Naive B cell (primary cell): ENCODE results near the gene PTPN22. TPM values are rescaled to one million over a fixed set of nuclear protein-coding genes. Genes with fewer than 3 reads are reported as not detected.

Experiments
- ATAC-seq, 2 donors: fragments of 150-1000 bp; cut with Tn5 transposase; 2 replicates each; pipeline ENCODE4 v1.10.0; 2021; ENCODE audit warnings: low read depth in 2 of 2, mild to moderate bottlenecking in 2 of 2, moderate library complexity in 2 of 2
- DNase-seq: peaks from one replicate; pipeline ENCODE4 v3.0.0; 2022
- H3K27ac Mint-ChIP-seq, 6 donors: one replicate each; pipeline ENCODE4 v1.8.0; 2020 to 2022; ENCODE audit warnings: mild to moderate bottlenecking in 6 of 6, mixed read lengths in 6 of 6, moderate library complexity in 5 of 6, inconsistent platforms in 2 of 6
- H3K27me3 Mint-ChIP-seq, 3 donors: one replicate each; pipeline ENCODE4 v1.8.0; 2021 to 2022; ENCODE audit warnings: mixed read lengths in 3 of 3, mild to moderate bottlenecking in 1 of 3
- H3K36me3 Mint-ChIP-seq, 2 donors: one replicate each; pipeline ENCODE4 v1.8.0; 2020 to 2022; ENCODE audit warnings: mixed read lengths in 2 of 2, inconsistent platforms in 1 of 2, mild to moderate bottlenecking in 1 of 2
- H3K4me1 Mint-ChIP-seq, 3 donors: one replicate each; pipeline ENCODE4 v1.8.0; 2020 to 2022; ENCODE audit warnings: mixed read lengths in 3 of 3, inconsistent platforms in 1 of 3, mild to moderate bottlenecking in 1 of 3, moderate library complexity in 1 of 3
- H3K4me3 Mint-ChIP-seq, 8 donors: one replicate each; pipeline ENCODE4 v1.8.0; 2020 to 2022; ENCODE audit warnings: mild to moderate bottlenecking in 8 of 8, mixed read lengths in 8 of 8, moderate library complexity in 8 of 8, inconsistent platforms in 2 of 8
- H3K9me3 Mint-ChIP-seq, 7 donors: one replicate each; pipeline ENCODE4 v1.8.0; 2020 to 2022; ENCODE audit warnings: mixed read lengths in 7 of 7, mild to moderate bottlenecking in 5 of 7, inconsistent platforms in 2 of 7, moderate library complexity in 1 of 7
- polyA plus RNA-seq, 6 donors: library from polyadenylated mRNA; unstranded; fragments of 300-500 nt; fragmentation: Illumina TruSeq; gene quantifications; one replicate each; pipeline ENCODE4 v1.2.3, GENCODE V29; 2021; ENCODE audit warnings: low read depth in 6 of 6

PTPN22 gene
- polyA plus RNA-seq, 6 donors from 2014 or later, result 27.3 to 56.2 (median 41.0) TPM

GRCh38 chr1:113793878-113794834 is 77.4 kb downstream of the PTPN22 start:
- Mint-ChIP-seq H3K4me3 (no peak overlapping the region), H3K36me3 (peaks cover 9 to 19% of the 10 kb centered on the region in 2 donors), H3K9me3 (no peaks in the 10 kb centered on the region), H3K27me3 (no peaks in the 10 kb centered on the region), H3K27ac (peak overlapping the region in 2 of 6 donors; percentile 44), H3K4me1 (peaks cover 19 to 52% (median 27%) of the 10 kb centered on the region in 3 donors)
- DNase-seq (no peak), ATAC-seq (no peak)

GRCh38 chr1:113792986-113793385 is 78.5 kb downstream of the PTPN22 start:
- peaks cover 14 to 49% (median 21%) of the 10 kb centered on the region in 3 donors for H3K4me1 Mint-ChIP-seq
- H3K4me3 Mint-ChIP-seq, result no peak overlapping the region
- no peak overlapping the region for H3K27ac Mint-ChIP-seq
- H3K9me3 Mint-ChIP-seq, result no peaks in the 10 kb centered on the region
- H3K27me3 Mint-ChIP-seq, result no peaks in the 10 kb centered on the region
- no peak for DNase-seq
- peaks cover 9 to 19% of the 10 kb centered on the region in 2 donors for H3K36me3 Mint-ChIP-seq
- no peak for ATAC-seq

- no peaks in the 10 kb centered on the region for H3K27me3 Mint-ChIP-seq
- H3K36me3 Mint-ChIP-seq, result peaks cover 9 to 17% of the 10 kb centered on the region in 2 donors
- H3K4me3 Mint-ChIP-seq, result peak overlapping the region in 1 of 8 donors; percentile 61
Observed at GRCh38 chr1:113792471-113792870, 79.0 kb downstream of the PTPN22 start.

GRCh38 chr1:113788802-113789201 is 82.7 kb downstream of the PTPN22 start:
- ATAC-seq (no peak), DNase-seq (no peak)
- H3K4me1 Mint-ChIP-seq, result peaks cover 19 to 43% (median 22%) of the 10 kb centered on the region in 3 donors
- no peaks in the 10 kb centered on the region for H3K27me3 Mint-ChIP-seq
- H3K36me3 Mint-ChIP-seq, result peaks cover 3 to 5% of the 10 kb centered on the region in 2 donors
- H3K27ac Mint-ChIP-seq, result peak overlapping the region in 5 of 6 donors; percentile 23 to 85 (median 69)
- no peaks in the 10 kb centered on the region for H3K9me3 Mint-ChIP-seq
- no peak overlapping the region for H3K4me3 Mint-ChIP-seq

More at GRCh38 chr1:113792471-113792870, 79.0 kb downstream of the PTPN22 start:
- Mint-ChIP-seq H3K9me3 (no peaks in the 10 kb centered on the region), H3K4me1 (peaks cover 14 to 49% (median 21%) of the 10 kb centered on the region in 3 donors), H3K27ac (peak overlapping the region in 4 of 6 donors; percentile 47 to 83 (median 64))
- ATAC-seq, result no peak
- DNase-seq, result no peak

GRCh38 chr1:113787663-113788062 is 83.8 kb downstream of the PTPN22 start:
- no peaks in the 10 kb centered on the region for H3K9me3 Mint-ChIP-seq
- no peaks in the 10 kb centered on the region for H3K36me3 Mint-ChIP-seq
- DNase-seq, result no peak
- H3K27me3 Mint-ChIP-seq, result no peaks in the 10 kb centered on the region
- H3K27ac Mint-ChIP-seq, result peak overlapping the region in 4 of 6 donors; percentile 34 to 58 (median 44)
- no peak for ATAC-seq
- H3K4me1 Mint-ChIP-seq, result peaks cover 22 to 39% (median 23%) of the 10 kb centered on the region in 3 donors
- H3K4me3 Mint-ChIP-seq, result no peak overlapping the region

GRCh38 chr1:113786069-113786468 is 85.4 kb downstream of the PTPN22 start:
- Mint-ChIP-seq H3K4me1 (peaks cover 17 to 31% (median 19%) of the 10 kb centered on the region in 3 donors), H3K27me3 (no peaks in the 10 kb centered on the region), H3K9me3 (no peaks in the 10 kb centered on the region)

GRCh38 chr1:113784104-113784779 is 87.3 kb downstream of the PTPN22 start:
- Mint-ChIP-seq H3K4me1 (peaks cover 14 to 24% (median 19%) of the 10 kb centered on the region in 3 donors), H3K9me3 (no peaks in the 10 kb centered on the region), H3K27ac (peak overlapping the region in 5 of 6 donors; percentile 14 to 85 (median 74)), H3K36me3 (no peaks in the 10 kb centered on the region), H3K4me3 (peak overlapping the region in 4 of 8 donors; percentile 15 to 40 (median 40)), H3K27me3 (no peaks in the 10 kb centered on the region)
- ATAC-seq (no peak), DNase-seq (no peak)

More at GRCh38 chr1:113786069-113786468, 85.4 kb downstream of the PTPN22 start:
- DNase-seq (no peak), ATAC-seq (no peak)
- no peak overlapping the region for H3K4me3 Mint-ChIP-seq
- no peaks in the 10 kb centered on the region for H3K36me3 Mint-ChIP-seq
- peak overlapping the region in 5 of 6 donors; percentile 13 to 76 (median 63) for H3K27ac Mint-ChIP-seq

- Mint-ChIP-seq H3K9me3 (peaks cover 0 to 3% (median 0%) of the 10 kb centered on the region in 7 donors), H3K36me3 (peaks cover 4 to 5% of the 10 kb centered on the region in 2 donors), H3K4me1 (peaks cover 19 to 32% (median 20%) of the 10 kb centered on the region in 3 donors), H3K4me3 (peak overlapping the region in 5 of 8 donors; percentile 7 to 40 (median 39)), H3K27me3 (no peaks in the 10 kb centered on the region), H3K27ac (peak overlapping the region; percentile 14 to 85 (median 52))
- DNase-seq (peak; percentile 48), ATAC-seq (peak; percentile 99 to 100)
Observed at GRCh38 chr1:113783254-113784103, 88.0 kb downstream of the PTPN22 start.

GRCh38 chr1:113782406-113782805 is 89.1 kb downstream of the PTPN22 start:
- H3K9me3 Mint-ChIP-seq, result peaks cover 0 to 3% (median 0%) of the 10 kb centered on the region in 7 donors
- no peak for DNase-seq
- no peaks in the 10 kb centered on the region for H3K27me3 Mint-ChIP-seq
- peaks cover 5 to 8% of the 10 kb centered on the region in 2 donors for H3K36me3 Mint-ChIP-seq
- no peak overlapping the region for H3K27ac Mint-ChIP-seq
- ATAC-seq, result no peak
- peaks cover 19 to 26% (median 22%) of the 10 kb centered on the region in 3 donors for H3K4me1 Mint-ChIP-seq
- H3K4me3 Mint-ChIP-seq, result no peak overlapping the region

- DNase-seq (no peak), ATAC-seq (no peak)
- Mint-ChIP-seq H3K4me3 (no peak overlapping the region), H3K4me1 (peaks cover 17 to 26% (median 19%) of the 10 kb centered on the region in 3 donors), H3K36me3 (peaks cover 8 to 16% of the 10 kb centered on the region in 2 donors), H3K27ac (no peak overlapping the region), H3K27me3 (no peaks in the 10 kb centered on the region), H3K9me3 (peaks cover 0 to 3% (median 0%) of the 10 kb centered on the region in 7 donors)
Observed at GRCh38 chr1:113780374-113781146, 91.0 kb downstream of the PTPN22 start.

GRCh38 chr1:113779542-113779941 is 92.0 kb downstream of the PTPN22 start:
- Mint-ChIP-seq H3K27me3 (no peaks in the 10 kb centered on the region), H3K4me3 (no peak overlapping the region), H3K9me3 (peaks cover 0 to 3% (median 0%) of the 10 kb centered on the region in 7 donors), H3K36me3 (peaks cover 8 to 16% of the 10 kb centered on the region in 2 donors), H3K27ac (no peak overlapping the region), H3K4me1 (peaks cover 16 to 24% (median 18%) of the 10 kb centered on the region in 3 donors)
- ATAC-seq, result no peak
- no peak for DNase-seq

- no peak for DNase-seq
- H3K36me3 Mint-ChIP-seq, result peaks cover 8 to 20% of the 10 kb centered on the region in 2 donors
- no peak for ATAC-seq
- no peak overlapping the region for H3K4me3 Mint-ChIP-seq
- no peak overlapping the region for H3K27ac Mint-ChIP-seq
- H3K9me3 Mint-ChIP-seq, result peaks cover 0 to 3% (median 0%) of the 10 kb centered on the region in 7 donors
- no peaks in the 10 kb centered on the region for H3K27me3 Mint-ChIP-seq
- H3K4me1 Mint-ChIP-seq, result peaks cover 0 to 17% (median 8%) of the 10 kb centered on the region in 3 donors
Observed at GRCh38 chr1:113777561-113777960, 94.0 kb downstream of the PTPN22 start.
